Left ventricle myocardium inferior (tissue), 1 donor: ENCODE results near the gene CUX1. TPM values are rescaled to one million over a fixed set of nuclear protein-coding genes. Genes with fewer than 3 reads are reported as not detected.

Experiments
- DNase-seq: peaks from one replicate; pipeline ENCODE4 v3.0.0-alpha.2; 2020
- H3K27ac ChIP-seq: fragments of 200-600 bp; replicated peaks from 2 replicates; pipeline ENCODE4 v1.8.0; 2021
- H3K27me3 ChIP-seq: fragments of 200-600 bp; 2 replicates; pipeline ENCODE4 v1.8.0; 2021; ENCODE audit warnings: low read depth
- H3K36me3 ChIP-seq: fragments of 200-600 bp; 2 replicates; pipeline ENCODE4 v1.8.0; 2021
- H3K4me1 ChIP-seq: fragments of 200-600 bp; 2 replicates; pipeline ENCODE4 v1.8.0; 2021
- H3K4me3 ChIP-seq: fragments of 200-600 bp; 2 replicates; pipeline ENCODE4 v1.8.0; 2021; ENCODE audit warnings: mild to moderate bottlenecking, moderate library complexity
- H3K9me3 ChIP-seq: fragments of 200-600 bp; replicated peaks from 2 replicates; pipeline ENCODE4 v1.8.0; 2021
- CTCF ChIP-seq: fragments of 200-600 bp; IDR thresholded peaks from 2 replicates; pipeline ENCODE4 v1.8.0; 2021; ENCODE audit warnings: antibody characterized with exemption, mild to moderate bottlenecking, borderline replicate concordance
- intact Hi-C: fragments of 100-400 bp; cut with micrococcal nuclease; formaldehyde crosslinking; loops from one replicate; pipeline ENCODE4 v1.11.0; 2022
- total RNA-seq: library from RNA; stranded (reverse); fragmentation: NEBNext Ultra II Directional; extraction: Animal tissue kit (Norgen Biotek cat#: 25700); gene quantifications from one replicate; pipeline ENCODE4 v1.2.1, GENCODE V29; 2021
- donor health status: DM: no; HTN: yes; CAD: no; lungs with severe emphysema.

CUX1 gene
- total RNA-seq, 1 donor from 2014 or later = 125 TPM

GRCh38 chr7:101954499-101954898, 137.1 kb downstream of the CUX1 start:
- Histone ChIP-seq H3K36me3 (no peaks in the 10 kb centered on the region), H3K4me1 (peaks cover 75% of the 10 kb centered on the region), H3K27me3 (no peaks in the 10 kb centered on the region), H3K27ac (peak overlapping the region; percentile 89), H3K4me3 (no peak overlapping the region), H3K9me3 (no peaks in the 10 kb centered on the region)
- no peak for DNase-seq
- no peak for TF ChIP-seq CTCF
- intact Hi-C loops = no loop called here

DNA sequence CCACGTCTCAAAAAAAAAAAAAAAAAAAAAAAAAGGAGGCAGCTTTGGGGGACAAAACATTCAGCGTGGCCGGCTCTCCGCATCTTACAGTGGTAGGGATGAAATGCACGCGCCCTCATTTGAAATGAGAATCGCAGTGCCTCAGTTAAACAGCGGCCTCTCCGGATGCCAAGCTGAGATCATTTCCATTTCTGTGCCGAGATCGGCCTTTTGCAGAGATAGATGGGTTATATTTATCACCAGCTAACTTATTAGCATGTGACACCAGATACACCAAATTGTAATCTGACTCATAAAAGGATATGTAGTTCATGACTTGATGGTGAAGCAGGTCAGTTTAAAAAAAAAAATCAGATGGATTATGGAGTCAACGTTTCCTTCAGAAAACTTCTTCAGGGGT, 138.7 kb downstream of the CUX1 start:
- no peak for TF ChIP-seq CTCF
- peaks cover 69% of the 10 kb centered on the region for H3K4me1 ChIP-seq
- no peaks in the 10 kb centered on the region for H3K27me3 ChIP-seq
- H3K4me3 ChIP-seq = peak overlapping the region; percentile 24
- intact Hi-C loops = no loop called here
- H3K27ac ChIP-seq = peak overlapping the region; percentile 89
- DNase-seq = peak; percentile 37
- H3K9me3 ChIP-seq = no peaks in the 10 kb centered on the region
- no peaks in the 10 kb centered on the region for H3K36me3 ChIP-seq

- no peaks in the 10 kb centered on the region for H3K27me3 ChIP-seq
- peak overlapping the region; percentile 89 for H3K27ac ChIP-seq
These were observed 140.5 kb downstream of the CUX1 start for GRCh38 chr7:101957744-101958525.

DNA sequence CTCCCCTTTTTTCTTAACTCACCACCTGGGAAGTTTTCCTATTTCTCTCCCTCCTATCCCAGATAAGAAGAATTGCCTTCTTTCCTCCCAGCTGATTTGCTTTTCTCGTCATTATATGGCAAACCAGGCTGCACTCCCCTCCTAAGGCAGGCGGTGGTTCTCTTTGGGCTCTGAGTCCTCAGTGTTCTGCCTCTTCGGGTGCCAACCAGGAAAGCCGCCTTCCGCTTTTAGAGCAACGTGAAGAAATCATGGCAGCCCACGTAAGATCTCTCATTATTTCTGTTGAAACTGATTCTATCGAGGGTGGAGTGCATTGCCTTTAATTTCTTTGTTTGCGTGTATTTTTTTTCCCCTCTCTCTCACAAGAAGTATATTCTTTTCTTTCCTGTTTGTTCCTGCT, 141.9 kb downstream of the CUX1 start:
- H3K36me3 ChIP-seq = no peaks in the 10 kb centered on the region
- no peak for DNase-seq
- intact Hi-C loops = no loop called here
- H3K9me3 ChIP-seq = no peaks in the 10 kb centered on the region
- H3K27ac ChIP-seq = no peak overlapping the region
- no peak for TF ChIP-seq CTCF
- H3K4me1 ChIP-seq = peaks cover 68% of the 10 kb centered on the region
- H3K4me3 ChIP-seq = no peak overlapping the region
- no peaks in the 10 kb centered on the region for H3K27me3 ChIP-seq

More at GRCh38 chr7:101957744-101958525, 140.5 kb downstream of the CUX1 start:
- Histone ChIP-seq H3K4me3 (no peak overlapping the region), H3K9me3 (no peaks in the 10 kb centered on the region), H3K36me3 (no peaks in the 10 kb centered on the region), H3K4me1 (peaks cover 72% of the 10 kb centered on the region)
- intact Hi-C loops = no loop called here
- no peak for TF ChIP-seq CTCF
- DNase-seq = no peak

DNA sequence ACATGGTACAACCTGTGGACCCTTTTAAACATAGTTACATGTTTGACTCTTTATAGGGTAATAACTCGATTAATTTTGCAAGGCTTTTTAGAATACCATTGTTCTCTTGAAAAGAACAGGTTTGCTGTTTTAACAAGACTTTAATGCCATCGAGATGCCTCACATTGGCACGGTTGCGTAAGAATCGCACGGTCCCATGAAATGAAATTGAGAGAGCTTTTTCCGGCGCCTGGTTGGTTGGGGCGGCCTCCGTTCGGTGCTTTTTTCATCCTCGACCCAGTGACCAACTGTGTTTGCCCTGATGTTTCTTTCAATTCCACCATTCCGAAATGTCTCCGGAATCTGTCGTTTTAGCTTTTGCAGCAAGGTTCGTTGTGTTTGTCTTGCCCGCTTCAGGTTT, 142.4 kb downstream of the CUX1 start:
- no peak for TF ChIP-seq CTCF
- Histone ChIP-seq H3K4me1 (peaks cover 68% of the 10 kb centered on the region), H3K27ac (no peak overlapping the region), H3K4me3 (no peak overlapping the region), H3K27me3 (no peaks in the 10 kb centered on the region), H3K9me3 (no peaks in the 10 kb centered on the region), H3K36me3 (no peaks in the 10 kb centered on the region)
- DNase-seq = no peak
- intact Hi-C loops = no loop called here
